Suprapubic skin (tissue), 4 donors: ENCODE data around the gene NXF2B. TPM values are rescaled to one million over a fixed set of nuclear protein-coding genes. Genes with fewer than 3 reads are reported as not detected.
A peak's percentile ranks its signal among the peaks of the same experiment; 100 is the strongest.
"Not testable (repeated sequence)": the region's sequence is repeated elsewhere in the genome, so short reads cannot be mapped to it uniquely, and the experiment has no call there.

ENCODE experiments used
- DNase-seq, 2 donors: peaks; one replicate each; pipeline ENCODE4 v3.0.0-alpha.2; 2019; ENCODE audit warnings: low spot score in 2 of 2
- H3K27ac ChIP-seq: fragments of 200-600 bp; sonication (generic); one replicate; pipeline ENCODE4 v1.5.1; 2019
- H3K27me3 ChIP-seq: fragments of 200-600 bp; sonication (generic); one replicate; pipeline ENCODE4 v1.5.1; 2019
- H3K36me3 ChIP-seq: fragments of 200-600 bp; sonication (generic); one replicate; pipeline ENCODE4 v1.5.1; 2019
- H3K4me1 ChIP-seq: fragments of 200-600 bp; sonication (generic); one replicate; pipeline ENCODE4 v1.5.1; 2019
- H3K4me3 ChIP-seq: fragments of 200-600 bp; sonication (generic); one replicate; pipeline ENCODE4 v1.5.1; 2019; ENCODE audit warnings: mild to moderate bottlenecking
- H3K9me3 ChIP-seq: fragments of 200-600 bp; sonication (generic); one replicate; pipeline ENCODE4 v1.5.1; 2019
- CTCF ChIP-seq, 2 donors: fragments of 200-600 bp in 1 of 2; fragments of 450-650 bp in 1 of 2; sonication (generic) in 1 of 2; IDR thresholded peaks; one replicate each; pipeline ENCODE4 v1.5.1; 2016 to 2019; ENCODE audit warnings: antibody characterized with exemption in 2 of 2, mild to moderate bottlenecking in 1 of 2, moderate library complexity in 1 of 2
- EP300 ChIP-seq: sonication (generic); formaldehyde crosslinking; IDR thresholded peaks from one replicate; pipeline ENCODE4 v1.6.1; 2017; ENCODE audit warnings: antibody characterized with exemption
- POLR2A ChIP-seq, 2 donors: fragments of 450-650 bp; IDR thresholded peaks; one replicate each; pipeline ENCODE4 v1.6.1; 2017; ENCODE audit warnings: antibody characterized with exemption in 2 of 2, mild to moderate bottlenecking in 2 of 2, moderate library complexity in 2 of 2
- POLR2AphosphoS5 ChIP-seq, 3 donors: sonication (generic); formaldehyde crosslinking; IDR thresholded peaks; one replicate each; pipeline ENCODE4 v1.6.1; 2017; ENCODE audit warnings: antibody characterized with exemption in 3 of 3
- WGBS: methylation state at CpG from one replicate; pipeline ENCODE4 v1.1.5; 2018; 5-methylcytosine and 5-hydroxymethylcytosine counted together
- total RNA-seq, 4 donors: library from RNA; depleted of rRNA; stranded (reverse); fragments of >200 nt; gene quantifications; one replicate each; pipeline ENCODE4 v1.1.0, GENCODE V29; 2016

Gene NXF2B
- not detected for total RNA-seq

GRCh38 chrX:102439908-102440307 is at the start of gene NXF2B:
TSS of gene NXF2B (minus strand) at chrX:102440008. CDS start at chrX:102380036, 59,972 bp downstream.
- no CpG with 5 or more reads among the region's 11 CpGs for WGBS
- H3K27ac ChIP-seq, H3K4me1 ChIP-seq, H3K27me3 ChIP-seq, H3K9me3 ChIP-seq, DNase-seq, H3K36me3 ChIP-seq, H3K4me3 ChIP-seq: not testable (repeated sequence)

- not testable (repeated sequence) for H3K9me3 ChIP-seq, H3K27me3 ChIP-seq, H3K36me3 ChIP-seq, H3K27ac ChIP-seq, DNase-seq, H3K4me3 ChIP-seq, H3K4me1 ChIP-seq
- WGBS: no CpG with 5 or more reads among the region's 5 CpGs
Measured at GRCh38 chrX:102478765-102479164, 39.0 kb upstream of the NXF2B start.

GRCh38 chrX:102471762-102472220 is 32.0 kb upstream of the NXF2B start, which contains the start of gene TCP11X2:
TSS of gene TCP11X2 (minus strand) at chrX:102471812.
- not testable (repeated sequence) for DNase-seq, H3K9me3 ChIP-seq, H3K27ac ChIP-seq, H3K4me3 ChIP-seq, H3K4me1 ChIP-seq, H3K36me3 ChIP-seq, H3K27me3 ChIP-seq
- WGBS: 59% methylated on average over 7 of the region's 17 CpGs

GRCh38 chrX:102470215-102470614 is 30.4 kb upstream of the NXF2B start:
- not testable (repeated sequence) for DNase-seq, H3K27me3 ChIP-seq, H3K9me3 ChIP-seq, H3K4me3 ChIP-seq, H3K4me1 ChIP-seq, H3K27ac ChIP-seq, H3K36me3 ChIP-seq
- WGBS: no CpG with 5 or more reads among the region's 3 CpGs

- H3K9me3 ChIP-seq, H3K4me3 ChIP-seq, H3K27me3 ChIP-seq, H3K27ac ChIP-seq, DNase-seq, H3K4me1 ChIP-seq, H3K36me3 ChIP-seq: not testable (repeated sequence)
- WGBS: no CpG with 5 or more reads among the region's 4 CpGs
Measured at GRCh38 chrX:102458615-102459014, 18.8 kb upstream of the NXF2B start.

- no CpG with 5 or more reads among the region's 4 CpGs for WGBS
- H3K36me3 ChIP-seq, DNase-seq, H3K4me1 ChIP-seq, H3K9me3 ChIP-seq, H3K4me3 ChIP-seq, H3K27ac ChIP-seq, H3K27me3 ChIP-seq: not testable (repeated sequence)
Measured at GRCh38 chrX:102414493-102414892, 25.3 kb downstream of the NXF2B start.

- peak; percentile 65 to 78 for DNase-seq
Measured at GRCh38 chrX:102345916-102346315, 93.9 kb downstream of the NXF2B start.

GRCh38 chrX:102341867-102342266 is 97.9 kb downstream of the NXF2B start:
- 23% methylated on average over 2 of the region's 2 CpGs for WGBS
- H3K4me1 ChIP-seq: no peaks in the 10 kb centered on the region
- H3K27me3 ChIP-seq: no peaks in the 10 kb centered on the region
- no peak overlapping the region for H3K27ac ChIP-seq
- DNase-seq: no peak
- no peaks in the 10 kb centered on the region for H3K36me3 ChIP-seq
- H3K9me3 ChIP-seq: no peaks in the 10 kb centered on the region
- TF ChIP-seq POLR2AphosphoS5 (IDR thresholded peaks at IDR 0.05) (no peak), EP300 (no peak), POLR2A (IDR thresholded peaks at IDR 0.05) (no peak), CTCF (IDR thresholded peaks at IDR 0.05) (no peak)
- H3K4me3 ChIP-seq: no peak overlapping the region

More at GRCh38 chrX:102345916-102346315, 93.9 kb downstream of the NXF2B start:
- no peak for TF ChIP-seq EP300
- TF ChIP-seq CTCF (IDR thresholded peaks at IDR 0.05): peak; percentile 38 to 57
- Histone ChIP-seq H3K36me3 (no peaks in the 10 kb centered on the region), H3K9me3 (no peaks in the 10 kb centered on the region), H3K4me3 (no peak overlapping the region), H3K27me3 (no peaks in the 10 kb centered on the region), H3K4me1 (no peaks in the 10 kb centered on the region), H3K27ac (no peak overlapping the region)
- WGBS: 25% methylated on average over 3 of the region's 3 CpGs
